GM19452 (cell line): Measurements from ENCODE around the gene JAKMIP2.

Experiments used
- ATAC-seq: cut with Tn5 transposase; IDR thresholded peaks from one replicate; pipeline ENCODE4 v1.9.1; 2021; ENCODE audit not compliant: unreplicated experiment

JAKMIP2 gene

GRCh38 chr5:147789820-147790219 lies 7.3 kb upstream of the JAKMIP2 start:
- ATAC-seq = no peak

DNA sequence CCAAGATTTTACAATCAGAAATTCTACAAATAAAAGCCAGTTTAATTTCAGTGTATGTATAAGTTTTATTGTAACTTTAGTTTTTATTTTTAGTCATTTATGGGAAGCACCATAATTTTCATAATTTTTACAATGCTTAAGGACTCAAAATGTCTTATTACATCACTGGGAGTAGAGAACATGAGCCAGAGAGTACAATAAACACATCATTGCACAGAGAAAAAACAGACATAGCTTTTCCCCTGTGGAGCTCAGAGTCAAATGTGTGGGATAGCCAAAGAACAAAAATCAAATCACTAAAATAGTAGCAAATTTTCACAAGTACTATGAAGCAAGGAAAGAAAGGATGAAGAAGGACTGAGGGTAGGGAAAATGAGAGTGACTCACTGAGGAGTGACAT lies 5.5 kb upstream of the JAKMIP2 start:
- no peak for ATAC-seq

DNA sequence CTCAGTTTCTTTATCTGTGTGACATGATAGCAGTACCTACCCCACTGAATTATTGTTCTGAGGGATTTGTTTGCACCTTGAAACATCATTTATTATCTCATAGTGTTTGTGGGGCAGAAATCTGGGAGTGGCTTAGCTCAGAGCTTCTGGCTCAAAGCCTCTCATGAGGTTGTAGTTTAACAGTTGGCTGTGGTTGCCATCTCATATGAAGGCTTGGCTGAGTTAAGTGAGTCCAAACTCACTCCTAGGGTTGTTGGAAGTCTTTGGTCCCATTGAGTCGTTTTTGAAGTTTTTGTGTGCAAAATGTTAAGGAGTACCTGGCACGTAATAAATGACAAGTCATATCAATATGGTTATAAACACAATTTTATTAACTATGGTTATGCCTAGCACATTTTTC lies 3.6 kb upstream of the JAKMIP2 start:
- ATAC-seq = no peak

- ATAC-seq = no peak
Measured at GRCh38 chr5:147784146-147784987, 1.8 kb upstream of the JAKMIP2 start.

- no peak for ATAC-seq
Measured at GRCh38 chr5:147780924-147781573, 1.5 kb downstream of the JAKMIP2 start.

GRCh38 chr5:147779694-147780093 lies 2.8 kb downstream of the JAKMIP2 start:
- no peak for ATAC-seq

DNA sequence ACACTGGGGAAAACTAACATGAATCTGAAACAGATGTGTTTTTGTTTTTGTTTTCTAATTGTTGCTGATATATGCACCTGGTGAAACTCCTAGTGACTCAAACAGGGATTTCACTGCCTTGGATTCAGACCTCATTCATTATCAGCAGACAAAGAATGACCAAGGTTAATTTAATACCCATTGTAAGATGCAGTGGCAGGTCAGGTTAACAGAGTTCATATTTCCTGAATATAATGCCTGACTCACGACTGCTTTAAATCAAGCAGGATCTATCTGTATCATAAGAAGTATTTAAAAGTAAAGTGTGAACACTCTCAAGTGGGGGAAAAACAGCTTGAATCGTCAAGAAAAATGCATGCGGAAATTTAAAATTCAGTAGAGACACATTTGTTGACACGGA lies 5.5 kb downstream of the JAKMIP2 start:
- ATAC-seq = no peak

GRCh38 chr5:147773587-147773986 lies 8.9 kb downstream of the JAKMIP2 start:
- ATAC-seq = no peak

- no peak for ATAC-seq
Measured at GRCh38 chr5:147773139-147773538, 9.4 kb downstream of the JAKMIP2 start.

DNA sequence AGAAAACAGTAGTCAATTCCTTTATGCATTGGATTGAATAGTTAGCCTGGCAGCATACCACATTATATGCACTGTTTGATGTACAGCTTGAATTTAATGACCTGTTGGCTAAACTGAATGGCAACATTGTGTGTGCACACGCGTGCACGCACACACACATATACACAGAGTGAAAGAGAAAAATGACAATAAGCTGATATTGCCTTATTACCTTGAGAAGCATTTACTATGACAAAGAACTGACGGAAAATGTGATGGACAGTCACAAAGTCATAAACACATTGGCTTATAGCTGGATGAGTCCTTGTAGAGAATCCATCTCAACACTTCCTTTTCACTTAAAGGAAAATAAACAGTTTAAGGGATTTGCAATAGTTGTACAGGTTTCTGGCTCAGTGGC lies 15.5 kb downstream of the JAKMIP2 start:
- ATAC-seq = no peak

DNA sequence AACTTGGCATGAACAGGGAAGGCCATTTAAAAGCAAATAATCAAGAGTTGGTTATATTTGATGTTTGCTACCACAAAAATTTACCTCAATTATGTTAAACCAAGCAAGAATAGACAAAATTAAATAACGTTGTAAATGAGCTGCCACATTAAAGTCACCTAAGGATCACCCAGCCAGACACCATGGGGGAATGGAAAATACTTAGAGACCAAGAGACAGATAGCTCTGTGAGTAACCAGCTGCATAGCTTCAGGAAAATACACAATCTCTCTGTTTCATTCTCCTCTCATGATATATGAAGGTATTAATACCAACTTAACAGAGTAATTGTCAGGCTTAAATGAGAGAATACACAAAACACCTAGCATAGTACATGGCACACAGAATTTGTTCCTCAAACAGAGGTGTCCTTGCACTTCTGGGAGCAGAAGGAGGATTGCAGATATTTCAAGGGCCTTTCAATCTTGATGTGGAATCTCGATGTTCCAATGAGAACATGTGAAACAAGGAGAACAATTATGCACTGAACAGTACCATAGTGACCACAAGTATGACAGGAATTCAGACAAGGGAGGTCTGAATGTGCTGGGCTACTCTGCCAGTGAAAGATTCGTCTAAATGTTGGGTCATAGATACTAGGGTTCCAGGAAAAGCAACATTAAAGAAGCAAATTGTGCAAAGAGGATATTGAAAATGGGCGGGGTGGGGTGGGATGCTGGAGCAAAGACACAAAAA lies 18.6 kb downstream of the JAKMIP2 start:
- ATAC-seq = no peak

DNA sequence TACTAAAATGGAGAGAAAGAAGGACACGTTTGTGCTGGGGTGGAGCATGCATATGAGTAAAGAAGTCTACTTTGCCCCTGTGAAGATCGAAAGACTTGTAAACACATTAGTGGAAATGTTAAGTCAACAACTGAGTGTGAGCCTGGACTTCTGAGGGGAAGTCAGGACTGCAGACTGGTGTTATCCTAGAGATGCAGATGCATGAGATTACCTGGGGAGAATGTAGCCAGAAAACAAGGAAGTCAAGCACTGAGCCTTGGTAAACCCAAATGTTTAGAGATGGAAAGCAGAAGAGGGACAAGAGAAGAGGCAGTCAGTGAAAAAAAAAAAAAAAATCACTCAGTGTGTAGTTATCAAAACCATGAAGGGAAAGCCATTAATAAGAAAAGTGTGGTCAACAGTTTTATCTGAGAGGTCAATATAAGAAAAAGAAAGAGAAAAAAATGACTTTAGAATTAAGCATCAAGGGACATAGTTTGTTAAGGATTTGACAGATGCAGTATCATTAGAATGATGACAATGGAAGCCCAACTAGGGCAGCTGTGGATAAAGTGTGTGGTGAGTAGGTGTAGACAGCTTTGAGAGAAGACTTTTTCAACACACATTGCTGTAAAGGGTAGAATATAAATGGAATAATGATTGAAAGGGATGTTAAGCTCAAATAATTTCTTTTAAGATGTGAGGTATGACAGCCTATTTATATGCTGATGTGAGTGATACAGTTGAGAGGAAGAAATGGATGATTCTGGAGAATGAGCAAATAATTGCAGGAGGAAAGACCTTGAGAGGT lies 22.2 kb downstream of the JAKMIP2 start:
- ATAC-seq = no peak

- ATAC-seq = no peak
Measured at GRCh38 chr5:147759441-147759840, 23.1 kb downstream of the JAKMIP2 start.

GRCh38 chr5:147756566-147756965 lies 26.0 kb downstream of the JAKMIP2 start:
- no peak for ATAC-seq

DNA sequence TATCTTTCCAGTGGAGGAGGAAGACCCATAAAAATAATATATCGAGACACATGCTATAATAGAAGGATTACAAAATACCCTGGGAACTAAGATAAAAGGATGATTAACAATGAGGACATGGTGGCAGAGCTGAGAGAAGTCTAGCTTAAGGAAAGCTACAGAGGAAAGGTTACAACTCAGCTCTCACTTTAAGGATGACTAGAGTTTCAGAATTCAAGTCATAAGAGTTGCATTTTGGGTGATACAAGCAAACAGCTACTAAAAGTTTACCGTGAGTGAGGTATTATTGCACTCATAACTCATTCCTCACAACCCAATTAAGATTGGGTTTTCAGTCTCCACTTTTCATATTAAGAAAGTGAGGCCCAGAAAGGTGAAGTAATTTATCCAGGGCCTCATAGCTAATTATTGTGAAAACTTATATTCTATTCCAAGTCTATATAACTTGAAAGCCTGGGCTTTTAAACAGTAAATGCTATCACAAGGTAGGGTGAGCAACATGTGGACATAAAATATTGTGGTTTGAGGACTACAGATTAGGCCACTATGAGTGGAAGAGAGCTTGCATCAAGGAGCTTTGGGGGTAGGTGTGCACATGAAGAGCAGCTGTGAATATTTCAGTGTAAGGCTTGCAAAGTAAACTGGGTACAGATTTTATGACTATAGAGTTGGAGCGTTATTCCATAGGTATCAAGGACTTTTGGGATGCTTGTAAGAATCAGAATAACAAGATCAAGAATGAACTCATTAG lies 28.0 kb downstream of the JAKMIP2 start:
- ATAC-seq = no peak

DNA sequence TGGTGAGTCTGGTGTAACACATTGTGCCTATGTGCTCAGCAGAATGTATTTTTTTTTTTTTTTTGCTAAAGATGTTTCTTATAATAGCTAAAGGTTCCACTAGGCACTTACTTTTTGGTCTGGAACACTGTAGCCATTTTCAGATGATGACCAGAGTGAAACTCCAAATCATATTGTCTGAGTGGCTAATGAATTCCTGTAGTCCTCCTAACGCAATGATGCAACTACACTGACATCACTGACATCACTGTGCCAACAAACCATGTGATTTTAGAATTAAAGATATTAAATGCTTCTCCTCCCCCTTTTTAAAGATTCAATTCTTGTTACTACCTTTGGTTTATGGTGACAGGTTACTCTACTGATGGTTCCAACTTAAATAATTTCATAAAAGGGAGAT lies 28.8 kb downstream of the JAKMIP2 start:
- ATAC-seq = no peak

GRCh38 chr5:147752666-147753290 lies 29.8 kb downstream of the JAKMIP2 start:
- no peak for ATAC-seq

DNA sequence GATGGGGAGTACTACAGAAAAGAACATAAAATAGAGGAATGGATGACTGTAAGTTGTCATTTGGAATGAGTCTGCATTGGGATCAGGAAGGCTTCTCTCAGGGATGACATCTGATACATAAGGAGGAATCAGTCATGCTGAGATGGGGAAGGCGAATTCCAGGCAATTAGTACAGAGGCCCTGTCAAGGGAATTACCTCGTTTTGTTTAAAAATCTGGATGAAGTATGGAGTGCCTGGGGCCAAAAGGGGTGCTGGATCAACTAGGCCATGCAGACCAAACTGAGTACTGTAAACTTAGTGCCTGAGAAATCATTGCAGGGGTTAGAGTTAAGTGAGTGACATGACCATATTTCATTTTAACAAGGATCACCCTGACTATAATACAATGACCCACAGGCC lies 30.5 kb downstream of the JAKMIP2 start:
- no peak for ATAC-seq

GRCh38 chr5:147751156-147751830 lies 31.2 kb downstream of the JAKMIP2 start:
- ATAC-seq = no peak
